Measurements from ENCODE around the gene PDP2. TPM values are rescaled to one million over a fixed set of nuclear protein-coding genes. Genes with fewer than 3 reads are reported as not detected.
A peak's percentile ranks its signal among the peaks of the same experiment; 100 is the strongest.
"Not testable (repeated sequence)": the region's sequence is repeated elsewhere in the genome, so short reads cannot be mapped to it uniquely, and the experiment has no call there.

Gene PDP2
- total and polyA plus RNA-seq, 4 experiments from 2014 or later: 2.4 to 19.3 (median 10.1) TPM

GRCh38 chr16:66862023-66862520 lies 18.2 kb upstream of the PDP2 start:
- Mint-ChIP-seq H3K4me1 (no peaks in the 10 kb centered on the region), H3K27ac (no peak overlapping the region), H3K27me3 (no peaks in the 10 kb centered on the region), H3K36me3 (no peaks in the 10 kb centered on the region), H3K4me3 (no peak overlapping the region), H3K9me3 (no peaks in the 10 kb centered on the region)
- no peaks in the 10 kb centered on the region for H3K36me3 ChIP-seq (ENCODE audit: insufficient read depth, low read length)
- no peaks in the 10 kb centered on the region for H3K9me3 ChIP-seq (ENCODE audit: control insufficient read depth in 1 of 2, low read length in 2 of 2)
- intact Hi-C loops (cut with micrococcal nuclease): no loop called here
- DNase-seq: no peak
- ChIA-PET POLR2A (ENCODE audit: partially characterized antibody) (interaction anchor here (1.2 kb wide), 1 partner anchor 10 kb away, joined by 3 read pairs; no protein-coding TSS in a partner anchor), CTCF (ENCODE audit: partially characterized antibody) (interaction anchor here (0.8 to 2.8 kb wide), 5 partner anchors 9 to 110 kb away, joined by 3 to 11 read pairs (median 5); partner anchors contain the start of genes DYNC1LI2 and NAE1)
- no peaks in the 10 kb centered on the region for H3K4me1 ChIP-seq (ENCODE audit: insufficient read depth, low read length)
- no peaks in the 10 kb centered on the region for H3K27me3 ChIP-seq (ENCODE audit: insufficient read depth, low read length)
- no peak overlapping the region for H3K4me3 ChIP-seq (ENCODE audit: low read length in 2 of 2)
- H3K27ac ChIP-seq (ENCODE audit: low read depth, low read length): no peak overlapping the region

GRCh38 chr16:66863707-66864106 lies 16.6 kb upstream of the PDP2 start:
- DNase-seq: no peak
- CTCF ChIA-PET (ENCODE audit: partially characterized antibody): interaction anchor here (2.8 kb wide), 1 partner anchor 9 kb away, joined by 11 read pairs; no protein-coding TSS in a partner anchor
- POLR2A ChIA-PET (ENCODE audit: partially characterized antibody): no interaction called here

GRCh38 chr16:66869424-66869823 lies 10.9 kb upstream of the PDP2 start:
- H3K4me3 ChIP-seq (ENCODE audit: low read length in 2 of 2): no peak overlapping the region
- Mint-ChIP-seq H3K27ac (no peak overlapping the region), H3K4me3 (no peak overlapping the region), H3K27me3 (no peaks in the 10 kb centered on the region), H3K36me3 (no peaks in the 10 kb centered on the region), H3K4me1 (peaks cover 17 to 27% (median 20%) of the 10 kb centered on the region in 4 donors), H3K9me3 (no peaks in the 10 kb centered on the region)
- intact Hi-C loops (cut with micrococcal nuclease): loop anchor here (5.0 kb wide), 1 partner anchor 512 kb away; no protein-coding TSS in a partner anchor
- no peak for DNase-seq
- peaks cover 19% of the 10 kb centered on the region for H3K4me1 ChIP-seq (ENCODE audit: insufficient read depth, low read length)
- H3K27ac ChIP-seq (ENCODE audit: low read depth, low read length): no peak overlapping the region
- no peaks in the 10 kb centered on the region for H3K27me3 ChIP-seq (ENCODE audit: insufficient read depth, low read length)
- CTCF ChIA-PET (ENCODE audit: partially characterized antibody): interaction anchor here (0.7 to 5.5 kb wide), 8 partner anchors 9 to 463 kb away, joined by 3 to 95 read pairs (median 7); partner anchors contain the start of genes NAE1 and PDP2
- no peaks in the 10 kb centered on the region for H3K9me3 ChIP-seq (ENCODE audit: control insufficient read depth in 1 of 2, low read length in 2 of 2)
- no peaks in the 10 kb centered on the region for H3K36me3 ChIP-seq (ENCODE audit: insufficient read depth, low read length)
- POLR2A ChIA-PET (ENCODE audit: partially characterized antibody): interaction anchor here (1.0 kb wide), 1 partner anchor 10 kb away, joined by 4 read pairs; no protein-coding TSS in a partner anchor

More at GRCh38 chr16:66863707-66864106, 16.6 kb upstream of the PDP2 start:
- Mint-ChIP-seq H3K4me3 (no peak overlapping the region), H3K4me1 (peaks cover 2 to 7% (median 3%) of the 10 kb centered on the region in 4 donors), H3K36me3 (no peaks in the 10 kb centered on the region), H3K27ac (no peak overlapping the region), H3K9me3 (no peaks in the 10 kb centered on the region), H3K27me3 (no peaks in the 10 kb centered on the region)
- Histone ChIP-seq H3K36me3 (ENCODE audit: insufficient read depth, low read length) (no peaks in the 10 kb centered on the region), H3K27ac (ENCODE audit: low read depth, low read length) (no peak overlapping the region), H3K27me3 (ENCODE audit: insufficient read depth, low read length) (no peaks in the 10 kb centered on the region), H3K9me3 (ENCODE audit: control insufficient read depth in 1 of 2, low read length in 2 of 2) (no peaks in the 10 kb centered on the region), H3K4me1 (ENCODE audit: insufficient read depth, low read length) (peaks cover 5% of the 10 kb centered on the region), H3K4me3 (ENCODE audit: low read length in 2 of 2) (no peak overlapping the region)
- intact Hi-C loops (cut with micrococcal nuclease): no loop called here

- H3K4me3 ChIP-seq (ENCODE audit: low read length in 2 of 2); H3K27ac ChIP-seq (ENCODE audit: low read depth, low read length); intact Hi-C loops (cut with micrococcal nuclease); H3K9me3 ChIP-seq (ENCODE audit: control insufficient read depth in 1 of 2, low read length in 2 of 2); POLR2A ChIA-PET (ENCODE audit: partially characterized antibody); DNase-seq; H3K9me3 Mint-ChIP-seq; H3K27me3 Mint-ChIP-seq; H3K36me3 ChIP-seq (ENCODE audit: insufficient read depth, low read length); H3K27me3 ChIP-seq (ENCODE audit: insufficient read depth, low read length); H3K36me3 Mint-ChIP-seq: not testable (repeated sequence)
- Mint-ChIP-seq H3K4me1 (peaks cover 19 to 39% (median 23%) of the 10 kb centered on the region in 4 donors), H3K27ac (peak overlapping the region in 3 of 7 donors; percentile 19 to 61 (median 46)), H3K4me3 (peak overlapping the region in 1 of 8 donors; percentile 34)
- CTCF ChIA-PET (ENCODE audit: partially characterized antibody): interaction anchor here (1.7 to 2.6 kb wide), 4 partner anchors 9 to 47 kb away, joined by 7 to 20 read pairs (median 10); partner anchors contain the start of genes NAE1 and PDP2
- peaks cover 27% of the 10 kb centered on the region for H3K4me1 ChIP-seq (ENCODE audit: insufficient read depth, low read length)
Measured at GRCh38 chr16:66871363-66871762, 9.0 kb upstream of the PDP2 start.

- POLR2A ChIA-PET (ENCODE audit: partially characterized antibody): interaction anchor here (1.1 kb wide), 2 partner anchors 9 to 62 kb away, joined by 3 to 4 read pairs; no protein-coding TSS in a partner anchor
- Mint-ChIP-seq H3K36me3 (no peaks in the 10 kb centered on the region), H3K4me3 (peak overlapping the region in 2 of 8 donors; percentile 26 to 39), H3K4me1 (peaks cover 19 to 39% (median 23%) of the 10 kb centered on the region in 4 donors), H3K27ac (peak overlapping the region in 4 of 7 donors; percentile 18 to 77 (median 50)), H3K9me3 (no peaks in the 10 kb centered on the region), H3K27me3 (no peaks in the 10 kb centered on the region)
- H3K27me3 ChIP-seq (ENCODE audit: insufficient read depth, low read length): no peaks in the 10 kb centered on the region
- no peaks in the 10 kb centered on the region for H3K36me3 ChIP-seq (ENCODE audit: insufficient read depth, low read length)
- H3K27ac ChIP-seq (ENCODE audit: low read depth, low read length): no peak overlapping the region
- CTCF ChIA-PET (ENCODE audit: partially characterized antibody): interaction anchor here (1.1 to 3.7 kb wide), 7 partner anchors 9 to 48 kb away, joined by 4 to 32 read pairs (median 11); partner anchors contain the start of genes NAE1 and PDP2
- H3K4me1 ChIP-seq (ENCODE audit: insufficient read depth, low read length): peaks cover 27% of the 10 kb centered on the region
- H3K4me3 ChIP-seq (ENCODE audit: low read length in 2 of 2): no peak overlapping the region
- no peak for DNase-seq
- intact Hi-C loops (cut with micrococcal nuclease): loop anchor here (2.0 kb wide), 4 partner anchors 41 to 319 kb away; partner anchors contain the start of genes CES2, CIAO2B, CKLF and NAE1
- H3K9me3 ChIP-seq (ENCODE audit: control insufficient read depth in 1 of 2, low read length in 2 of 2): no peaks in the 10 kb centered on the region
Measured at GRCh38 chr16:66871840-66872239, 8.5 kb upstream of the PDP2 start.

GRCh38 chr16:66872559-66872942 lies 7.8 kb upstream of the PDP2 start:
- peaks cover 27% of the 10 kb centered on the region for H3K4me1 ChIP-seq (ENCODE audit: insufficient read depth, low read length)
- peak overlapping the region in 1 of 2 donors; percentile 52 for H3K4me3 ChIP-seq (ENCODE audit: low read length in 2 of 2)
- ChIA-PET CTCF (ENCODE audit: partially characterized antibody) (interaction anchor here (0.7 to 3.7 kb wide), 16 partner anchors 9 to 514 kb away, joined by 3 to 32 read pairs (median 6); partner anchors contain the start of gene NAE1), POLR2A (ENCODE audit: partially characterized antibody) (interaction anchor here (0.9 to 1.5 kb wide), 8 partner anchors 10 to 321 kb away, joined by 3 to 15 read pairs (median 3); partner anchors contain the start of genes CKLF, DYNC1LI2 and NAE1)
- Mint-ChIP-seq H3K9me3 (no peaks in the 10 kb centered on the region), H3K4me3 (peak overlapping the region; percentile 61 to 90 (median 82)), H3K27me3 (no peaks in the 10 kb centered on the region), H3K27ac (peak overlapping the region in 6 of 7 donors; percentile 75 to 95 (median 86)), H3K36me3 (no peaks in the 10 kb centered on the region), H3K4me1 (peaks cover 19 to 39% (median 23%) of the 10 kb centered on the region in 4 donors)
- no peaks in the 10 kb centered on the region for H3K27me3 ChIP-seq (ENCODE audit: insufficient read depth, low read length)
- peak overlapping the region; percentile 36 for H3K27ac ChIP-seq (ENCODE audit: low read depth, low read length)
- no peaks in the 10 kb centered on the region for H3K9me3 ChIP-seq (ENCODE audit: control insufficient read depth in 1 of 2, low read length in 2 of 2)
- no peaks in the 10 kb centered on the region for H3K36me3 ChIP-seq (ENCODE audit: insufficient read depth, low read length)
- DNase-seq: no peak
- intact Hi-C loops (cut with micrococcal nuclease): loop anchor here (2.0 kb wide), 4 partner anchors 42 to 320 kb away; partner anchors contain the start of genes CES2, CIAO2B, CKLF and NAE1

Measured in CD4-positive, alpha-beta memory T cell (primary cell).